Measurements from ENCODE around the gene MACROD2.

DNA sequence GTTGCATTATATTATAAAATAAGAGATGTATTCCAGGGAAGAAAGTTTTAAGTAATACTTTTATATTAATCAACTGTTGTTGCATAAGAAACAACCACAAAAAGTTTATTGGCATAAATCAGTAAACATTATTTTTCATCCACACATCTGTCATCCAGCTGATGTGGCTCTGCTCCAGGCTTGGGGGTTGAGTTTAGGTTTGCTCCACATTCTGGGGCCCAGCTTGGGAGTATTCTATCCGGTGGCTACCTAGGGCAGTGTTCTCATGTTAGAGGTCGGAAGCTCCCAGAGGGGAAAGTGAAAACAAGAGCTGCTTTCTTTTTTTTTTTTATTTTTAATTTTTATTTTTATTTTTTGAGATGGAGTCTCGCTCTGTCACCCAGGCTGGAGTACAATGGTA, 1070.5 kb downstream of the MACROD2 start:
- TF ChIP-seq CTCF (conservative IDR thresholded peaks at IDR 0.05; ENCODE audit: low read depth, low read length) (no peak), POLR2A (IDR thresholded peaks at IDR 0.05; ENCODE audit: low read depth, low read length) (no peak), MAZ (IDR thresholded peaks at IDR 0.05; ENCODE audit: borderline replicate concordance, low read depth, low read length) (no peak), CEBPB (IDR thresholded peaks at IDR 0.05; ENCODE audit: low read depth, low read length) (no peak), MXI1 (IDR thresholded peaks at IDR 0.05; ENCODE audit: borderline replicate concordance, low read depth, low read length) (no peak), RCOR1 (IDR thresholded peaks at IDR 0.05; ENCODE audit: insufficient replicate concordance, low read length) (no peak), SMC3 (IDR thresholded peaks at IDR 0.05; ENCODE audit: low read depth, low read length) (no peak), BHLHE40 (IDR thresholded peaks at IDR 0.05; ENCODE audit: low read depth, low read length) (no peak)
- TF ChIP-seq, protein P1, sequence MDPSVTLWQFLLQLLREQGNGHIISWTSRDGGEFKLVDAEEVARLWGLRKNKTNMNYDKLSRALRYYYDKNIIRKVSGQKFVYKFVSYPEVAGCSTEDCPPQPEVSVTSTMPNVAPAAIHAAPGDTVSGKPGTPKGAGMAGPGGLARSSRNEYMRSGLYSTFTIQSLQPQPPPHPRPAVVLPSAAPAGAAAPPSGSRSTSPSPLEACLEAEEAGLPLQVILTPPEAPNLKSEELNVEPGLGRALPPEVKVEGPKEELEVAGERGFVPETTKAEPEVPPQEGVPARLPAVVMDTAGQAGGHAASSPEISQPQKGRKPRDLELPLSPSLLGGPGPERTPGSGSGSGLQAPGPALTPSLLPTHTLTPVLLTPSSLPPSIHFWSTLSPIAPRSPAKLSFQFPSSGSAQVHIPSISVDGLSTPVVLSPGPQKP (IDR thresholded peaks at IDR 0.05; ENCODE audit: borderline replicate concordance, low read depth, low read length) = no peak

Measured in IMR-90 (cell line).